ENCODE measurements around the gene ERCC2.
A peak's percentile ranks its signal among the peaks of the same experiment; 100 is the strongest.
"Not testable (repeated sequence)": the region's sequence is repeated elsewhere in the genome, so short reads cannot be mapped to it uniquely, and the experiment has no call there.

The ERCC2 gene

GRCh38 chr19:45327404-45328143, 42.8 kb downstream of the ERCC2 start:
- no peak for DNase-seq

GRCh38 chr19:45324349-45324907, 45.9 kb downstream of the ERCC2 start:
- DNase-seq = no peak

DNA sequence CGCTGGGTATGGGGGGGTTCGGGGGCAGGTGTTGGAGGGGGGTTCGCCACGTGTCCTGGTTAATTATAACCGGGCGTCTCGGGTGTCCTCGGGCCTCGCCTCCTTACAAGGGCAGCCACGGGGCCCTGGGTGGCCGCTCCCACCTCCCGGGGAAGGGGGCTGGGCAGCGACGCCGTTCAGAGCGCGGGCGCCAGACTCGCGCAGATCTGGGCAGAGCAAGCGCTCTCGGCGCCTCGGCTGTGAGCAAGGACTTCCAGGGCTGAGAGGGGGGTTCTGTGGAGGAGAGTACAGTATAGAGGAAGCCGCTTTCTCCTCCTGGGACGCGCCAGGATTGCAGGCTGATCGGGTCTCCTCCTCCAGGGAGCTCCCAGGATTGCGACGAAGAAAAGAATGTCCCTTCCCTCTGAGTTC, 46.7 kb downstream of the ERCC2 start:
- no peak for DNase-seq

DNA sequence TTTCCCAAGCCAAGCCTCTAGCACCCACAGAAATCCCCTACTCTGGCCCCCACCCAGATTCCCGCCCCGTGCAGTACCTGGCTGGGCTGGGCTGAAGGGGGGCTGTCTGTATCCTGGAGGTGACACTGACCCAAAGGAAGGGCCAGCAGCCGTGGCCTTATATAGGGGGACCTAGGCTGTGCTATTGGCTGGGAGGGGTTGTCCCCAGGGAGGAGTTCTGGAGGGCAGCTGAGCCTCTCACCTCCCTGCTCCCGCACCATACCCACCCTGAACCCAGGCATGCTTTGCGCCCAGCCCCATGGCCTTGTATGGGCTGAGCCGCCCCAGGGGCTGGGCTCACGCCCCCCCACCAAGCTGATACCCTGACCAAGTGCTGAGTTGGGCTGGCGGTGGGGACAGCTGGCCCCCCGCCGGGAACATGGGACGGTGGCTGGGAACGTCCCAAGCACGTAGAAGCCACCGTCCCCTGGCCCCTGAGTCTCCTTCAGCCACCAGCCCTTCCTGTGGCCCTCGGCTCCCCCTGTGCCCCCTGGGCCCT, 47.6 kb downstream of the ERCC2 start, which contains the start of gene CKM:
Gene CKM, minus strand, starts transcription at position 132 of the 538 bp plus-strand sequence. CDS start 3,162 bp downstream, outside the sequence.
- no peak for DNase-seq

GRCh38 chr19:45322311-45322710, 48.1 kb downstream of the ERCC2 start:
- DNase-seq = no peak

DNA sequence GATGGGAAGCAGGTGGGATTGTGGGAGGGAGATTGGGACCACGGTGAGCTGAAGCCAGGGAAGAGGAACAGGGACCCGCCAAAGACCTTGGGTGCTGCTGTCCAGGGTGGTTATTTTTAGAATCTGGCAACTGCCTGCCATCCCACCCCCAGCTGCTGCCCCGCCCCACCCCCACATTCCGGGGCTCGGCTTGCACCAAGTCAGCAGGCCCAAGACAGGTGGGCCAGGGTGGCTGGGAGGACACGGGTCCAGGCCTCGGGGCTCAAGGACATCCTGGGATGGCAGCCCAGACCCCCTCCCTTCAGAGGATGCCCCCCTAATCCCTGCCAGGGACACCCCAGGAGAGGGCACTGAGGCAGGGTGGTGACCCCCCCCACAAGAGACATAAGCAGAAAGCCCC, 48.5 kb downstream of the ERCC2 start:
- no peak for DNase-seq

GRCh38 chr19:45320997-45321775, 49.2 kb downstream of the ERCC2 start:
- no peak for DNase-seq

- no peak for DNase-seq
Measured at GRCh38 chr19:45315304-45315703, 55.1 kb downstream of the ERCC2 start.

DNA sequence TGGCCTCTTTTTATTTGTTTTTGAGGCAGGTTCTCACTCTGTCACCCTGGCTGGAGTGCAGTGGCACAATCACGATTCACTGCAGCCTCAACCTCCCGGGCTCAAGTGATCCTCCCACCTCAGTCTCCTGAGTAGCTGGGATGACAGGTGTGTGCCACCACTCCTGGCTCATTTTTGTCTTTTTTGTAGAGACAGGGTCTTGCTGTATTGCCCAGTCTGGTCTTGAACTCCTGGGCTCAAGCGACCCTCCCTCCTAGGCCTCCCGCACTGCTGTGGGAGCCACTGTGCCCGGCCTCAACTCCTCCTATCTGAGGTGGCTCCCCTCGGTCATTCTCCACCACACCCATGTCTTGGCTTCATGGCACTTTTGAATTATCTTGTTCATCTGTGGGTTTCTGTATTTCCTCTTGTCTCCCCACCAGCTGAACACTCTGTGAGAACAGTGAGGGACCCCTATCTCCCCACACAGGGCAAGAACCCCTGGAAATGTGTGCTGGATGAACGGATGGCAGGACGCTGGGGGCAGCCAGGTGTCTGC, 55.6 kb downstream of the ERCC2 start:
- peak; percentile 59 for DNase-seq

- DNase-seq = not testable (repeated sequence)
Measured at GRCh38 chr19:45312285-45312684, 58.1 kb downstream of the ERCC2 start.

- peak; percentile 42 for DNase-seq
Measured at GRCh38 chr19:45311621-45312020, 58.8 kb downstream of the ERCC2 start.

- not testable (repeated sequence) for DNase-seq
Measured at GRCh38 chr19:45309322-45309721, 61.1 kb downstream of the ERCC2 start.

GRCh38 chr19:45307361-45307760, 63.0 kb downstream of the ERCC2 start:
- no peak for DNase-seq

GRCh38 chr19:45306518-45307027, 63.8 kb downstream of the ERCC2 start:
- DNase-seq = no peak

- no peak for DNase-seq
Measured at GRCh38 chr19:45306040-45306439, 64.3 kb downstream of the ERCC2 start.

DNA sequence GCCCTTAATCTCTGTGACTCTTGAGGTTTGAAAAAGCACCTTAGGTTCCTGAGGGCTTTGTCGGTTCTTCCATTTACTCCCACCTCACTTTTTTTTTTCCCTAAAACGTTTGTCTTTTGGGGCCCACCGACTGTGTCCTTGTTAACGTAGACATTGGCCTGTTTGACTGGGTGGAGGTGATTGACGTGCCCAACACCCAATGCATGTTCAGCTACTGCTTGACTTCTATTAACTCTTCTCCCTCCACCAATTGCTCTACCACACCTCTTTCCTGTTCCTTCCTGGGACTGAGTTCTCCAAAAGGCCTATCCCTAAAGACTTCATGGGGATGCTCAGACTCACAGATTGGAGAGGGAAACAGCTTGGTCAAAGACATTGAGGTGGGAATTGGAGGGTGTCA, 65.0 kb downstream of the ERCC2 start:
- no peak for DNase-seq

- DNase-seq = no peak
Measured at GRCh38 chr19:45305007-45305406, 65.4 kb downstream of the ERCC2 start.

DNA sequence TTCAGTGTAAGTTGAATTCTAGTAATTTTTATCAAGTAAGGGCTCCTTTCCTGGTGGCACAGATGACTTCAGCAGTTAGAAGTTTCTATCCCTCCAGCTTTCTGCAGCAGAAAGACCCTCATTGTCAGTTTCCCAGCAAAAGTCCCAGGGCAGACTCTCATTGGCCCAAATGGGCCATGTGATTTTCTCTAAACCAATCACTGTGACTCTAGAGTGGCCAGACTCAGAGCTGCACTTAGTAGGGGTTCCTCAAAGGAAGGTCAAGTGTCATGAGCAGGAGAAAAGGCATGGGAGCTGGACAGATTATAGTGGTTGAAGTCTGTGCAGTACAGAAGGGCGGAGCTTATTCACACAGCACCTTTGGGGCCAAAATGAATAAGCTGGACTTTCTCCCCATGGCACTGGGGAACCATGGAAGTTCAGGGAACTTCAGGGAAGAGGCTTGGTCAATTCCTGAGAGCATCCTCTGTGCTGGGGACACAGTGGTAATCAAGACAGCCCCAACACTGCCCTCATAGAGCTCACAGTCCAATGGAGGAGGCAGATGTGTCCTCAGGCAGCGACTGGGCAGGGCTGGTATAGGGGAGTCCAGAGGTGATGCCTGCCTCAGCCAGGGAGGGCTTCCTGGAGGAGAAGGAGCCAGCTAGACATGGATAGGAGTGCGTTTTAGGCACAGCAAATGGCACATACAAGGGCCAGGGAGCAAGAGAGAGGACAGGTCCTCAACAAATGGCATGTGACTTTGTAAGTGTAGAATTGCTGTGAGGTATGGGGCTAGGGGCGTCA, 66.0 kb downstream of the ERCC2 start:
- no peak for DNase-seq

GRCh38 chr19:45303269-45304060, 66.9 kb downstream of the ERCC2 start:
- no peak for DNase-seq

DNA sequence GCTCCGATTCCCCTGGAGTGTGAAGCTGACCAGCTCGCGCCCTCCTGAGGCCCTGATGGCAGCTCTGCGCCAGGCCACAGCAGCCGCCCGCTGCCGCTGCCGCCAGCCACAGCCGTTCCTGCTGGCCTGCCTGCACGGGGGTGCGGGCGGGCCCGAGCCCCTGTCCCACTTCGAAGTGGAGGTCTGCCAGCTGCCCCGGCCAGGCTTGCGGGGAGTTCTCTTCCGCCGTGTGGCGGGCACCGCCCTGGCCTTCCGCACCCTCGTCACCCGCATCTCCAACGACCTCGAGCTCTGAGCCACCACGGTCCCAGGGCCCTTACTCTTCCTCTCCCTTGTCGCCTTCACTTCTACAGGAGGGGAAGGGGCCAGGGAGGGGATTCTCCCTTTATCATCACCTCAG, 68.0 kb downstream of the ERCC2 start:
- no peak for DNase-seq

Data from hematopoietic multipotent progenitor cell treated with erythropoietin and hydrocortisone succinate and interleukin-3 and kit ligand, for 6 days (in vitro differentiated cells).